ENCODE data around the gene RPS6KL1. TPM values are rescaled to one million over a fixed set of nuclear protein-coding genes. Genes with fewer than 3 reads are reported as not detected.

Gene RPS6KL1
- total RNA-seq, 1 experiment from 2014 or later, result 4.2 TPM

DNA sequence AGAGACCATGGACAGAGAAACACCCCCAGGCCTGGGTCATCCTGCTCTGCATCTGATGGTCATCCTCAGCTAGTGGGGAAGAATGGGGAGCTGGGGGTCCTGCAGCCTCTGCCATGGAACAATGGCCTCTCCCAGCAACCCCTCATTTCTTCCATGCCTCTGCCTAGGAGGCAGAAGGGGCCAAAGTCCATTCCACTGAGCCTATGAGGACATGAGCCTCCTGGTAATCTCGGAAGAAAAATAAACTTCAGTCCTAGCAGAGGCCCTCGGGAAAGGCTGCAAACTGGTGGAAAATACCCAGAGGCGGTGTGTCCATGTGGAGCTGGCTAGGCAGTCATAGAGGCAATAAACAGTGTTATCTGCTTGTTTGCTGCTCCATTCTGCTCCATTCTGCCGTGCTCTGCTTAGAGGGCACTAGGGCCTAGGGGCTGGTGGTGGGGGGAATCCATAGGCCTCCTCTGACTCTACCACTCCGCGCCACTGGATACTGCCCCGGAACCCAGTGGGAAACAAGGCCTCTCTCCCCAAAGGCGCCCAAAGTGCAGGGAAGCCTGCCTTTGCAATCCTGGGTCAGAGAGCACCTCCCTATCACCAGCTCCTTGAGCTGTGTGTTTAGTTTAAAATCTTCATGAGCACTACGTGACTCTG lies 27.9 kb upstream of the RPS6KL1 start:
- intact Hi-C loops (cut with micrococcal nuclease; ENCODE audit: unreplicated experiment), result no loop called here
- H3K27ac ChIP-seq, result no peak overlapping the region
- BruUV-seq (replicated peaks), result no TSS peak
- H3F3A ChIP-seq (ENCODE audit: insufficient read depth, low read depth), result peaks cover 3% of the 10 kb centered on the region; the same call in 1 of the 2 replicates
- H3K9me2 ChIP-seq (ENCODE audit: insufficient read depth), result no peaks in the 10 kb centered on the region
- no peaks in the 10 kb centered on the region for H3K9me3 ChIP-seq (ENCODE audit: insufficient read depth, low read depth)
- H3K4me1 ChIP-seq (replicated peaks; ENCODE audit: insufficient read depth), result peaks cover 8% of the 10 kb centered on the region; the same call in 1 of the 2 replicates
- H3K4me3 ChIP-seq, result no peak overlapping the region
- no peak for DNase-seq
- no peaks in the 10 kb centered on the region for H4K20me1 ChIP-seq (ENCODE audit: insufficient read depth)
- TF ChIP-seq, protein P1, sequence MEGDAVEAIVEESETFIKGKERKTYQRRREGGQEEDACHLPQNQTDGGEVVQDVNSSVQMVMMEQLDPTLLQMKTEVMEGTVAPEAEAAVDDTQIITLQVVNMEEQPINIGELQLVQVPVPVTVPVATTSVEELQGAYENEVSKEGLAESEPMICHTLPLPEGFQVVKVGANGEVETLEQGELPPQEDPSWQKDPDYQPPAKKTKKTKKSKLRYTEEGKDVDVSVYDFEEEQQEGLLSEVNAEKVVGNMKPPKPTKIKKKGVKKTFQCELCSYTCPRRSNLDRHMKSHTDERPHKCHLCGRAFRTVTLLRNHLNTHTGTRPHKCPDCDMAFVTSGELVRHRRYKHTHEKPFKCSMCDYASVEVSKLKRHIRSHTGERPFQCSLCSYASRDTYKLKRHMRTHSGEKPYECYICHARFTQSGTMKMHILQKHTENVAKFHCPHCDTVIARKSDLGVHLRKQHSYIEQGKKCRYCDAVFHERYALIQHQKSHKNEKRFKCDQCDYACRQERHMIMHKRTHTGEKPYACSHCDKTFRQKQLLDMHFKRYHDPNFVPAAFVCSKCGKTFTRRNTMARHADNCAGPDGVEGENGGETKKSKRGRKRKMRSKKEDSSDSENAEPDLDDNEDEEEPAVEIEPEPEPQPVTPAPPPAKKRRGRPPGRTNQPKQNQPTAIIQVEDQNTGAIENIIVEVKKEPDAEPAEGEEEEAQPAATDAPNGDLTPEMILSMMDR (conservative IDR thresholded peaks at IDR 0.05), result no peak
- no peak for TF ChIP-seq EZH2 (IDR thresholded peaks at IDR 0.05; ENCODE audit: low read depth)
- H3K36me3 ChIP-seq (ENCODE audit: low read depth), result no peaks in the 10 kb centered on the region
- CTCF ChIA-PET, result interaction anchor here (0.7 kb wide), 1 partner anchor 53 kb away, joined by 4 read pairs; no protein-coding TSS in a partner anchor
- no peak overlapping the region for H3K4me2 ChIP-seq
- peaks cover 5% of the 10 kb centered on the region; the same call in 1 of the 2 replicates for H3K27me3 ChIP-seq (ENCODE audit: insufficient read depth, low read depth)
- no peaks in the 10 kb centered on the region for H3K79me2 ChIP-seq (ENCODE audit: low read depth)
- no peak overlapping the region for H2AFZ ChIP-seq
- POLR2A ChIA-PET (ENCODE audit: unreplicated experiment), result interaction anchor here (0.6 kb wide), 2 partner anchors 13 to 183 kb away, joined by 3 to 5 read pairs; no protein-coding TSS in a partner anchor

DNA sequence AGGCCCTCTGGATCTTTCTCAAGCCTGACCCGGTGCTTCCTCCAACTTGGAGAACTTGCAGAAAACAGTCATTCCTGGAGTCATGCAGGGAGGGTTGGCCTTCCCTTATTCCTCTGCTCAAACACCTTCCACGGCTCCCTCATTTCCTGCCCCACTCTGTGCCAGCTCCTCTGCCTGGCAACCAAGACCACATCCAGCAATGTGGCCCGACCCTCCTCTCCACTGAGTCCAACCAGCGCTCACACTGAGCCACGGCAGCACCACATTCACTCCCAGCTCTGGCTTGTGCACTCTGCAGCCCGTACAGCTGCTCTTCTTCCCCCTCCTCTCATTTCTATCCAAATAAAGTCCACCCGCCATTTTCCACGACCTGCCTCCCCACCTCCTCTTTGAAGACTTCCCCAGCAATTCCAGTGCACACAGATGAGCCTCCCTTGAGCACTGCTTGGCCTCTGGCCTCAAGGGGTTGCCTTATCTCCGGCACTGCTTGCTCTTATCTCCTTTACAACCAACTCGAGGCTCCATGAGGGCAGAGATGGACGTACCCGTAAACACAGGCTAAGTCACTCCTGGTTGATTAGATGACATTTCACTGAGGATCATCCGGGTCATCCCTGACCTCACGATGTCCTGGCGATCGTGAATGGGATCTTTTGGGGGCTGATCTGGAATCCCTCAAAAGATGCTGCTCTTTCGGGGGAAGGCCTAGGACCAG lies 27.0 kb upstream of the RPS6KL1 start:
- Histone ChIP-seq H3K36me3 (ENCODE audit: low read depth) (no peaks in the 10 kb centered on the region), H3K27ac (no peak overlapping the region), H4K20me1 (ENCODE audit: insufficient read depth) (no peaks in the 10 kb centered on the region), H3F3A (ENCODE audit: insufficient read depth, low read depth) (peaks cover 10% of the 10 kb centered on the region; the same call in 1 of the 2 replicates), H3K79me2 (ENCODE audit: low read depth) (no peaks in the 10 kb centered on the region), H3K9me2 (ENCODE audit: insufficient read depth) (no peaks in the 10 kb centered on the region), H3K4me3 (no peak overlapping the region), H3K9me3 (ENCODE audit: insufficient read depth, low read depth) (no peaks in the 10 kb centered on the region), H3K27me3 (ENCODE audit: insufficient read depth, low read depth) (peaks cover 3% of the 10 kb centered on the region; the same call in 1 of the 2 replicates), H2AFZ (no peak overlapping the region), H3K4me2 (no peak overlapping the region), H3K4me1 (replicated peaks; ENCODE audit: insufficient read depth) (peaks cover 12% of the 10 kb centered on the region; the same call in 1 of the 2 replicates)
- no peak for DNase-seq
- BruUV-seq (replicated peaks), result no TSS peak
- ChIA-PET CTCF (no interaction called here), POLR2A (ENCODE audit: unreplicated experiment) (no interaction called here)
- intact Hi-C loops (cut with micrococcal nuclease; ENCODE audit: unreplicated experiment), result loop anchor here (10.0 kb wide), 1 partner anchor 355 kb away; no protein-coding TSS in a partner anchor
- no peak for TF ChIP-seq EZH2 (IDR thresholded peaks at IDR 0.05; ENCODE audit: low read depth)
- TF ChIP-seq, protein P1 (conservative IDR thresholded peaks at IDR 0.05), result no peak

DNA sequence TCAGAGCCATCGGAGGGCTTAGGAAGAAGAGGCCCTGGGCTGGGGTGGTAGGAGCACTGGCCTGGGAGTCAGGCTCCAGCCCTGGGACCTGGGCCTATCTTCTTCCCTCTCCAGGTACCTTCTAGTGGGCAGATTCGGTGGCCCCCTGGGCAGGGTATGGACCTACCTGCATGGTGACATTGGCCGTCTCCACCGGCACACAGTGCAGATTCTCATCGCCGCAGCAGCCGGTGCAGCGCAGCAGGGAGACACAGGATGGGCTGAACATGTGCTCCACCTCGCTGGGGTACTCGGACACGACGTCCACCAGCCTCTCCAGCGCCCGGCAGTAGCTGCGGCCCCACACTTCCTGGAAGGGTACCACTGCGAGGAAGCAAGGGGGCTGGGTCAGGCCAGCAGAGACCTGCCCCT lies 26.1 kb upstream of the RPS6KL1 start:
- Histone ChIP-seq H3K4me2 (no peak overlapping the region), H3F3A (ENCODE audit: insufficient read depth, low read depth) (peaks cover 10% of the 10 kb centered on the region; the same call in 1 of the 2 replicates), H3K4me1 (replicated peaks; ENCODE audit: insufficient read depth) (peaks cover 9% of the 10 kb centered on the region; the same call in 1 of the 2 replicates), H3K4me3 (no peak overlapping the region), H3K27me3 (ENCODE audit: insufficient read depth, low read depth) (no peaks in the 10 kb centered on the region), H2AFZ (no peak overlapping the region), H3K9me3 (ENCODE audit: insufficient read depth, low read depth) (no peaks in the 10 kb centered on the region), H3K27ac (no peak overlapping the region), H4K20me1 (ENCODE audit: insufficient read depth) (no peaks in the 10 kb centered on the region), H3K36me3 (ENCODE audit: low read depth) (no peaks in the 10 kb centered on the region), H3K9me2 (ENCODE audit: insufficient read depth) (no peaks in the 10 kb centered on the region), H3K79me2 (ENCODE audit: low read depth) (no peaks in the 10 kb centered on the region)
- BruUV-seq (replicated peaks), result no TSS peak
- TF ChIP-seq EZH2 (IDR thresholded peaks at IDR 0.05; ENCODE audit: low read depth), result no peak
- intact Hi-C loops (cut with micrococcal nuclease; ENCODE audit: unreplicated experiment), result loop anchor here (10.0 kb wide), 1 partner anchor 356 kb away; no protein-coding TSS in a partner anchor
- POLR2A ChIA-PET (ENCODE audit: unreplicated experiment), result no interaction called here
- no peak for DNase-seq
- CTCF ChIA-PET, result interaction anchor here (0.5 to 1.2 kb wide), 2 partner anchors 43 to 603 kb away, joined by 3 to 4 read pairs; no protein-coding TSS in a partner anchor

Data from PC-9 (cell line).